ENCODE measurements around the gene C2CD4A.
A peak's percentile ranks its signal among the peaks of the same experiment; 100 is the strongest.

Gene C2CD4A

GRCh38 chr15:62060113-62060895 is 6.5 kb upstream of the C2CD4A start, which contains the start of gene VPS13C:
TSS of gene VPS13C (minus strand) at chr15:62060447. CDS start at chr15:62060374, 73 bp downstream.
- DNase-seq (ENCODE audit: low read depth): peak; percentile 91

GRCh38 chr15:62060896-62061280 is 5.9 kb upstream of the C2CD4A start:
- peak; percentile 8 for DNase-seq (ENCODE audit: low read depth)

- DNase-seq (ENCODE audit: low read depth): peak; percentile 12
Observed at GRCh38 chr15:62063825-62064635, 2.7 kb upstream of the C2CD4A start.

- DNase-seq (ENCODE audit: low read depth): no peak
Observed at GRCh38 chr15:62067448-62068044, 769 bp downstream of the C2CD4A start.

GRCh38 chr15:62068071-62068809 is 1.5 kb downstream of the C2CD4A start:
- DNase-seq (ENCODE audit: low read depth): peak; percentile 19

GRCh38 chr15:62068810-62069167 is 2.0 kb downstream of the C2CD4A start:
- DNase-seq (ENCODE audit: low read depth): peak; percentile 12

- no peak for DNase-seq (ENCODE audit: low read depth)
Observed at GRCh38 chr15:62069551-62069950, 2.8 kb downstream of the C2CD4A start.

GRCh38 chr15:62071711-62072308 is 5.0 kb downstream of the C2CD4A start:
- peak; percentile 26 for DNase-seq (ENCODE audit: low read depth)

- DNase-seq (ENCODE audit: low read depth): no peak
Observed at GRCh38 chr15:62075595-62076277, 9.0 kb downstream of the C2CD4A start.

GRCh38 chr15:62079594-62079993 is 12.8 kb downstream of the C2CD4A start:
- DNase-seq (ENCODE audit: low read depth): no peak

- DNase-seq (ENCODE audit: low read depth): no peak
Observed at GRCh38 chr15:62083194-62084154, 16.7 kb downstream of the C2CD4A start.

- DNase-seq (ENCODE audit: low read depth): no peak
Observed at GRCh38 chr15:62085740-62086139, 19.0 kb downstream of the C2CD4A start.

GRCh38 chr15:62087671-62088352 is 21.0 kb downstream of the C2CD4A start:
- no peak for DNase-seq (ENCODE audit: low read depth)

- DNase-seq (ENCODE audit: low read depth): no peak
Observed at GRCh38 chr15:62088353-62088693, 21.5 kb downstream of the C2CD4A start.

- DNase-seq (ENCODE audit: low read depth): no peak
Observed at GRCh38 chr15:62089616-62090015, 22.8 kb downstream of the C2CD4A start.

- no peak for DNase-seq (ENCODE audit: low read depth)
Observed at GRCh38 chr15:62090988-62091387, 24.2 kb downstream of the C2CD4A start.

GRCh38 chr15:62093809-62094208 is 27.0 kb downstream of the C2CD4A start:
- no peak for DNase-seq (ENCODE audit: low read depth)

- no peak for DNase-seq (ENCODE audit: low read depth)
Observed at GRCh38 chr15:62094388-62094787, 27.6 kb downstream of the C2CD4A start.

GRCh38 chr15:62099094-62099601 is 32.4 kb downstream of the C2CD4A start:
- DNase-seq (ENCODE audit: low read depth): no peak
